ENCODE data around the gene SAXO2.
"Not testable (repeated sequence)": the region's sequence is repeated elsewhere in the genome, so short reads cannot be mapped to it uniquely, and the experiment has no call there.

SAXO2 gene

DNA sequence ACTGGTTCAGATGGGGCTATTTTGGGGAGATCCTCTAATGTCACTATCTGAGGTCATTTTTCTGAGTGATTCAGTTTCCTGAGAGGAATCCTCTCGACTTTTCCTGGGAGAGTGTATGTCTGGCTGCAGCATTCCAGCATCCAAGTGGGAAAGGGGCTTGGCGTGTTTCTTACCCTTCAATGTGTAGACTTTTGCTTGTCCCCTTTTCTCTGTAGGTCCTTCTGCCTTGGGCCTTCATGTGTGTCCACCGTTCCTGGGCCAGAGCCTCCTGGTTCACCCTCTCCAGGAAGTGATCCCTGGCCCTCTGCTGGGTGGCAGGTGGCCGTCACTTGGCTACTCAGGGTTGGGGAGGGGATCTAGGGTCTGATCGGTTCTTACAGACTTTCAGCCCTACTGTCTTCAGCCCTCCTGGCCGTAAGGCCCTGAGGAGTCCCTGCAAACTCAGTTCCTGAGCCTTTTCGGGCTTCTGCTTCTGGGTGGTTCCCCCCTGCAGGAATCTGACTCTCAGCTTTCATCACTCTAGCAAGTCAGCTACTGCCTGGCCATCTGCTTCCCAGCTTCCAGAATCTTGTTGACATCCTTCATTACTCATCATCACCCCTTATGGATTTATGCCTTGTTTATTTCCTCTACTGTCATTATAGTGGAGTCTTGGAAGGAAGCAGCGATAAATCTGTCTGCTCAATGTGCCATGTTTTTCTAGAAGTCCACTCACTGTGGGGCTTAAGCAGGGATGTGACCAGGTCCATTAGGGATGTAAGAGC lies 50.1 kb downstream of the SAXO2 start:
- Histone ChIP-seq H3K4me1 (ENCODE audit: insufficient read depth, insufficient read length) (peaks cover 3% of the 10 kb centered on the region), H3K9ac (ENCODE audit: insufficient read length, low read depth) (no peak overlapping the region), H3K36me3 (ENCODE audit: insufficient read depth, insufficient read length, low read length) (no peaks in the 10 kb centered on the region), H3K27me3 (ENCODE audit: insufficient read depth, insufficient read length) (no peaks in the 10 kb centered on the region), H3K9me3 (ENCODE audit: insufficient read depth, low read length) (no peaks in the 10 kb centered on the region), H3K4me3 (ENCODE audit: insufficient read length, low read depth) (no peak overlapping the region)
- DNase-seq (ENCODE audit: low read depth, low spot score), result no peak
- TF ChIP-seq YY1 (IDR thresholded peaks at IDR 0.05; ENCODE audit: insufficient read depth, insufficient read length) (no peak), ZNF274 (IDR thresholded peaks at IDR 0.05; ENCODE audit: low read depth, low read length) (no peak), SUZ12 (IDR thresholded peaks at IDR 0.05; ENCODE audit: extremely low read depth, insufficient read depth, insufficient read length) (no peak)

DNA sequence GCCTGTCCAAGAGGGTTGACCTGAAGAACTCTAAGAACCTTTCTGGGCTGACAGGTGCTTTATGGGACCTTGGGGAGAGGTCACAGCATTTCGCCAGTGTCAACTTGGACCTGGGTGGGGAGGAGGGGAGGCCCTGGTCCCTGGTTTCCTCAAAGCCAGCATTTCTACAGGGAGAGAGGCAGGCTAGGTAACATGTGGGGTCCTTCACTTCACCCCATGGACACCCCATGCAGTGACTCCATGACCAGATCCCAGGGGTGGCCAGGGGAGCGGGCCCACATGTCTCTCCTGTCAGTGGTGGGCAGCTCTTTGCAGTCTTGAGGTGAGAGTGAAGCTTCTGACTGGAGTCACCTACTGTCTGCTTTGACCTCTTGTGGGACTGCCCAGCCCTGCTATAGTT lies 50.8 kb downstream of the SAXO2 start:
- DNase-seq (ENCODE audit: low read depth, low spot score), result no peak
- no peak overlapping the region for H3K4me3 ChIP-seq (ENCODE audit: insufficient read length, low read depth)
- no peaks in the 10 kb centered on the region for H3K36me3 ChIP-seq (ENCODE audit: insufficient read depth, insufficient read length, low read length)
- no peak overlapping the region for H3K9ac ChIP-seq (ENCODE audit: insufficient read length, low read depth)
- peaks cover 3% of the 10 kb centered on the region for H3K4me1 ChIP-seq (ENCODE audit: insufficient read depth, insufficient read length)
- no peaks in the 10 kb centered on the region for H3K27me3 ChIP-seq (ENCODE audit: insufficient read depth, insufficient read length)
- H3K9me3 ChIP-seq (ENCODE audit: insufficient read depth, low read length), result no peaks in the 10 kb centered on the region
- no peak for TF ChIP-seq ZNF274 (IDR thresholded peaks at IDR 0.05; ENCODE audit: low read depth, low read length)
- TF ChIP-seq YY1 (IDR thresholded peaks at IDR 0.05; ENCODE audit: insufficient read depth, insufficient read length), result no peak
- no peak for TF ChIP-seq SUZ12 (IDR thresholded peaks at IDR 0.05; ENCODE audit: extremely low read depth, insufficient read depth, insufficient read length)

GRCh38 chr15:82313951-82314768 lies 51.5 kb downstream of the SAXO2 start:
- not testable (repeated sequence) for H3K36me3 ChIP-seq (ENCODE audit: insufficient read depth, insufficient read length, low read length); H3K9me3 ChIP-seq (ENCODE audit: insufficient read depth, low read length); H3K9ac ChIP-seq (ENCODE audit: insufficient read length, low read depth); DNase-seq (ENCODE audit: low read depth, low spot score); H3K4me3 ChIP-seq (ENCODE audit: insufficient read length, low read depth); H3K4me1 ChIP-seq (ENCODE audit: insufficient read depth, insufficient read length); H3K27me3 ChIP-seq (ENCODE audit: insufficient read depth, insufficient read length)

GRCh38 chr15:82314769-82315518 lies 52.3 kb downstream of the SAXO2 start:
- Histone ChIP-seq H3K9me3 (ENCODE audit: insufficient read depth, low read length) (no peaks in the 10 kb centered on the region), H3K4me3 (ENCODE audit: insufficient read length, low read depth) (no peak overlapping the region), H3K27me3 (ENCODE audit: insufficient read depth, insufficient read length) (no peaks in the 10 kb centered on the region), H3K36me3 (ENCODE audit: insufficient read depth, insufficient read length, low read length) (no peaks in the 10 kb centered on the region), H3K9ac (ENCODE audit: insufficient read length, low read depth) (no peak overlapping the region), H3K4me1 (ENCODE audit: insufficient read depth, insufficient read length) (peaks cover 3% of the 10 kb centered on the region)
- TF ChIP-seq SUZ12 (IDR thresholded peaks at IDR 0.05; ENCODE audit: extremely low read depth, insufficient read depth, insufficient read length), result no peak
- DNase-seq (ENCODE audit: low read depth, low spot score), result no peak

GRCh38 chr15:82315519-82316246 lies 53.1 kb downstream of the SAXO2 start:
- no peak for DNase-seq (ENCODE audit: low read depth, low spot score)
- Histone ChIP-seq H3K9ac (ENCODE audit: insufficient read length, low read depth) (no peak overlapping the region), H3K27me3 (ENCODE audit: insufficient read depth, insufficient read length) (no peaks in the 10 kb centered on the region), H3K4me1 (ENCODE audit: insufficient read depth, insufficient read length) (peaks cover 3% of the 10 kb centered on the region), H3K9me3 (ENCODE audit: insufficient read depth, low read length) (no peaks in the 10 kb centered on the region), H3K4me3 (ENCODE audit: insufficient read length, low read depth) (no peak overlapping the region), H3K36me3 (ENCODE audit: insufficient read depth, insufficient read length, low read length) (no peaks in the 10 kb centered on the region)
- no peak for TF ChIP-seq ZNF274 (IDR thresholded peaks at IDR 0.05; ENCODE audit: low read depth, low read length)
- TF ChIP-seq SUZ12 (IDR thresholded peaks at IDR 0.05; ENCODE audit: extremely low read depth, insufficient read depth, insufficient read length), result no peak
- TF ChIP-seq YY1 (IDR thresholded peaks at IDR 0.05; ENCODE audit: insufficient read depth, insufficient read length), result no peak

DNA sequence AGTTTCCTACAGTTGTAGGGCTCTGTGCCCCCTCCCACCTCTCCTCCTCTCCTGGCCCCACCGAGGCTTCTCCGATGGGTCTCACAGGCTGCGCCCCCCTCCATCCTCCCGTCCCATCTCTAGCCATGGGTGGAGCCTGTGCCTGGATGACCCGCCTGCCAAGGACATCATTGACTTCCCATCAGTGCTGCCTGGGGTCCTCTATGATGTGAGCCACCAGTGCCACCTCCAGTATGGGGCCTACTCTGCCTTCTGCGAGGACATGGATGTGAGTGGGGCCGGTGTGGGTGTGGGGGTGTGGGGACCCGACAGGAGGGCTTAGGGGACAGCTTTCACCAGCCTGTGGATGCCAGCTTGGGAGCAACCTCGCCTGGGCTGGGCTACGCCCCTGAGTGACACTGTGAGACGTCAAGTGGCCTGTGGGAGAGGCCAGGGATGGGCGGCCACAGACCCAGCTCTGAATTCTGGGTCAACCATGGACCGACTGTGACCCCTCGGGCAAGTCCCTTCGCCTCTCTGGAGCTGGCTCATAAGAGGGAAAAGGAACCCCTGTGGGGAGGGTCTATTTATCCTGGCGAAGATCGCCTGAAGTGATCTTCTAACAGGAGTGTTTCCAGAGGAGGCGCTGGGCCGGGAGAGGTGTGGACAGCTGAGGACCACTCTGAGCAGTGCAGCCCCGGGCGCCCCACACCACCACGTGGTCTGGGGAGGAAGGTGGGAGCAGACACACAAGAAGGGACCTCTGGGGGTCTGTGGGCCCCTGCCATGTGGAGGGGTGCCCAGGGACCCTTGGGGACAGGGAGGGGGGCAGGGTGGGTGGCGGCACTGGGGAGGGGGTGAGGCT lies 53.9 kb downstream of the SAXO2 start:
- not testable (repeated sequence) for H3K9ac ChIP-seq (ENCODE audit: insufficient read length, low read depth); H3K27me3 ChIP-seq (ENCODE audit: insufficient read depth, insufficient read length)

More for the DNA sequence above, 53.9 kb downstream of the SAXO2 start:
- H3K4me3 ChIP-seq (ENCODE audit: insufficient read length, low read depth); H3K9me3 ChIP-seq (ENCODE audit: insufficient read depth, low read length); H3K36me3 ChIP-seq (ENCODE audit: insufficient read depth, insufficient read length, low read length); H3K4me1 ChIP-seq (ENCODE audit: insufficient read depth, insufficient read length); DNase-seq (ENCODE audit: low read depth, low spot score): not testable (repeated sequence)
